ENCODE data around the gene TLR5. TPM values are rescaled to one million over a fixed set of nuclear protein-coding genes. Genes with fewer than 3 reads are reported as not detected.

The TLR5 gene
- total and polyA plus RNA-seq, 9 donors = 7.7 to 38.8 (median 22.3) TPM

GRCh38 chr1:223081181-223081994 lies 61.7 kb downstream of the TLR5 start:
- TF ChIP-seq CTCF (IDR thresholded peaks at IDR 0.05) = peak; percentile 91 to 95 (median 93)
- TF ChIP-seq POLR2A (IDR thresholded peaks at IDR 0.05) = no peak
- TF ChIP-seq EP300 (IDR thresholded peaks at IDR 0.05) = no peak
- Histone ChIP-seq H3K36me3 (no peaks in the 10 kb centered on the region), H3K27me3 (no peaks in the 10 kb centered on the region), H3K4me1 (ENCODE audit: insufficient read depth) (no peaks in the 10 kb centered on the region), H3K27ac (no peak overlapping the region), H3K4me3 (peak overlapping the region; percentile 30), H3K9me3 (no peaks in the 10 kb centered on the region)
- intact Hi-C loops (cut with DNase I) = loop anchor here (1.0 to 10.0 kb wide), 6 partner anchors 284 to 593 kb away; no protein-coding TSS in a partner anchor
- peak; percentile 82 to 89 (median 85) for DNase-seq
- WGBS, 3 donors = 3 to 5% (median 4%) methylated on average over 33 of the region's 33 CpGs

- no peaks in the 10 kb centered on the region for H3K36me3 ChIP-seq
- DNase-seq = no peak
- TF ChIP-seq CTCF (IDR thresholded peaks at IDR 0.05) (no peak), EP300 (IDR thresholded peaks at IDR 0.05) (no peak), POLR2A (IDR thresholded peaks at IDR 0.05) (no peak)
- no peak overlapping the region for H3K27ac ChIP-seq
- no peaks in the 10 kb centered on the region for H3K27me3 ChIP-seq
- no peaks in the 10 kb centered on the region for H3K9me3 ChIP-seq
- no peak overlapping the region for H3K4me3 ChIP-seq
- 83 to 87% (median 87%) methylated on average over 7 of the region's 7 CpGs for WGBS, 3 donors
- intact Hi-C loops (cut with DNase I) = no loop called here
- H3K4me1 ChIP-seq (ENCODE audit: insufficient read depth) = peaks cover 1% of the 10 kb centered on the region
Observed at GRCh38 chr1:223079498-223079897, 63.5 kb downstream of the TLR5 start.

GRCh38 chr1:223077247-223077833 lies 65.7 kb downstream of the TLR5 start:
- TF ChIP-seq POLR2A (IDR thresholded peaks at IDR 0.05) = no peak
- TF ChIP-seq CTCF (IDR thresholded peaks at IDR 0.05) = no peak
- TF ChIP-seq EP300 (IDR thresholded peaks at IDR 0.05) = no peak
- Histone ChIP-seq H3K36me3 (no peaks in the 10 kb centered on the region), H3K27me3 (no peaks in the 10 kb centered on the region), H3K27ac (no peak overlapping the region), H3K4me1 (ENCODE audit: insufficient read depth) (peaks cover 1% of the 10 kb centered on the region), H3K4me3 (no peak overlapping the region), H3K9me3 (no peaks in the 10 kb centered on the region)
- WGBS, 3 donors = 74 to 81% (median 80%) methylated on average over 16 of the region's 16 CpGs
- intact Hi-C loops (cut with DNase I) = no loop called here
- no peak for DNase-seq

GRCh38 chr1:223076362-223076761 lies 66.7 kb downstream of the TLR5 start:
- peaks cover 1% of the 10 kb centered on the region for H3K4me1 ChIP-seq (ENCODE audit: insufficient read depth)
- WGBS, 3 donors = 69 to 84% (median 76%) methylated on average over 6 of the region's 6 CpGs
- no peak overlapping the region for H3K4me3 ChIP-seq
- H3K27ac ChIP-seq = no peak overlapping the region
- intact Hi-C loops (cut with DNase I) = no loop called here
- no peaks in the 10 kb centered on the region for H3K9me3 ChIP-seq
- DNase-seq = no peak
- H3K36me3 ChIP-seq = no peaks in the 10 kb centered on the region
- no peak for TF ChIP-seq CTCF (IDR thresholded peaks at IDR 0.05)
- no peak for TF ChIP-seq EP300 (IDR thresholded peaks at IDR 0.05)
- TF ChIP-seq POLR2A (IDR thresholded peaks at IDR 0.05) = no peak
- no peaks in the 10 kb centered on the region for H3K27me3 ChIP-seq
